Omental fat pad (tissue), 4 donors: ENCODE data around the gene ARHGAP45. TPM values are rescaled to one million over a fixed set of nuclear protein-coding genes. Genes with fewer than 3 reads are reported as not detected.

Source experiments
- ATAC-seq: fragments of 150-250 bp; one replicate; pipeline ENCODE4 v1.9.1; 2016; ENCODE audit warnings: mild to moderate bottlenecking, moderate library complexity; ENCODE audit not compliant: low FRiP score
- DNase-seq: peaks from one replicate; pipeline ENCODE4 v3.0.0-alpha.2; 2019; ENCODE audit warnings: low spot score
- CTCF ChIP-seq, 3 donors: fragments of 450-650 bp; IDR thresholded peaks; one replicate each; pipeline ENCODE4 v1.5.1; 2016 to 2017; ENCODE audit warnings: antibody characterized with exemption in 3 of 3, mild to moderate bottlenecking in 3 of 3, moderate library complexity in 2 of 3
- total RNA-seq, 4 donors: library from RNA; depleted of rRNA; stranded (reverse); fragments of >200 nt; gene quantifications; one replicate each; pipeline ENCODE4 v1.1.0, GENCODE V29; 2016

ARHGAP45 gene
- total RNA-seq, 4 donors from 2014 or later = 21.4 to 97.6 (median 36.3) TPM

GRCh38 chr19:1107661-1108261 is 40.8 kb downstream of the ARHGAP45 start:
- DNase-seq (no peak), ATAC-seq (no peak)
- TF ChIP-seq CTCF (IDR thresholded peaks at IDR 0.05) = no peak

DNA sequence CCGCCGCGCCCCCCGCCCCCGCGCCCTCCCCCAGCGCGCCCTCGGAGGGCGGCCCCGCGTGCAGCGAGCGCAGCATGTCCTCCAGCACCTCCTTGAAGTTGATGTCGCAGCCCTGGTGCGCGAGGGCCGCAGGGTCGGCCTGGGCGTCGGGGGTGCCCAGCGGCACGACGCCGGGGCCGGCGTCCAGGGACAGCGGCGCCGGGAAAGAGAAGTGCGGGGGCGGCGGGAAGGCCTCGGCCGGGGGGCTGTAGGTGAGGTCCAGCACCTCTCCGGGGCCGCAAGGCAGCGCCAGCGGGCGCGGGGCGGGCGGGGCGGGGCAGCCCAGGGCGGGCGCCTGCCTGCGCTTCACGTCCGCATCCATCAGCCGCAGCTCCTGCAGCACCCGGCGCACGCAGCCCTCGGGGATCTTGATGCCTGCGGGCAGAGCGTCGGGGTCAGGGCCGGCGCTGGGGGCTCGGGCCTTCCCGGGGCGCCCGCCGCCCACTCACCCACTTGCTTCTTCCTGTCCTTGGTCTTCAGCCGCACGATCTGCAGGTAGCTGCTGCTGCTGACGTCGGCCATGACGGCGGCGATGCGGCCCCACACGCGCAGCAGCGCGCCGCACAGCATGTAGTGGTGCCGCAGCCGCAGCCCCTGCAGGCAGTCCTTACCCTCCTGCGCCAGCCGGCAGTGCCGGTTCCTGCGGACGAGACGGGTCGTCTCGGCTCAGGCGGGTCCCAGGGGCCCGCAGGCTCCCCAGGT is 41.5 kb downstream of the ARHGAP45 start:
- no peak for ATAC-seq
- no peak for DNase-seq
- TF ChIP-seq CTCF (IDR thresholded peaks at IDR 0.05) = no peak

DNA sequence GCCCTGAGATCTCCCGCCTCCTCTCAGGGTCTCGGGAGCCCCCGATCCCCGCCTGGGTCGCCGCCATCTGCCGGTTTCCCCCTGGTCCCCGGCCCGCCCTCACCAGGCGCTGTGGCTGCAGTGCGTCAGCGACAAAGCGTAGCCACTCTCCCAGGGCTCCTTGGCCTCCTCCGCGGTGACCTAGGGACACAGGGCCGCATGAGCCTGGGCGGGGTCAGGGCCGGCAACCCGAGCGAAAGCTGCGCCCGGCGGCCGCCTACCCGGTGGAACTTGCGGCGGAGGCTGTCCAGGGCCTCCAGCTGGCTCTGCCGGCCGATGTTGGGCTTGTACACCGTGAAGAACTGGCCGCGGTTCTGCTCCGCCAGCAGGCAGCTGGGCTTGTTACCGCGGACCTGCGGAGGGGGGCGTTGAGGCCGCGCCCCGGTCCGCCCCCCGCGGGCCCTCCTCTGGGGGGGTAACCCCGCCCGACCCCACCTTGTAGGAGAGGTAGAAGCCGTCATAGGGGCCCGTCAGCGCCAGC is 42.1 kb downstream of the ARHGAP45 start:
- DNase-seq = no peak
- no peak for TF ChIP-seq CTCF (IDR thresholded peaks at IDR 0.05)
- ATAC-seq = no peak

GRCh38 chr19:1109697-1110671 is 43.0 kb downstream of the ARHGAP45 start:
- ATAC-seq = no peak
- no peak for DNase-seq
- no peak for TF ChIP-seq CTCF (IDR thresholded peaks at IDR 0.05)

DNA sequence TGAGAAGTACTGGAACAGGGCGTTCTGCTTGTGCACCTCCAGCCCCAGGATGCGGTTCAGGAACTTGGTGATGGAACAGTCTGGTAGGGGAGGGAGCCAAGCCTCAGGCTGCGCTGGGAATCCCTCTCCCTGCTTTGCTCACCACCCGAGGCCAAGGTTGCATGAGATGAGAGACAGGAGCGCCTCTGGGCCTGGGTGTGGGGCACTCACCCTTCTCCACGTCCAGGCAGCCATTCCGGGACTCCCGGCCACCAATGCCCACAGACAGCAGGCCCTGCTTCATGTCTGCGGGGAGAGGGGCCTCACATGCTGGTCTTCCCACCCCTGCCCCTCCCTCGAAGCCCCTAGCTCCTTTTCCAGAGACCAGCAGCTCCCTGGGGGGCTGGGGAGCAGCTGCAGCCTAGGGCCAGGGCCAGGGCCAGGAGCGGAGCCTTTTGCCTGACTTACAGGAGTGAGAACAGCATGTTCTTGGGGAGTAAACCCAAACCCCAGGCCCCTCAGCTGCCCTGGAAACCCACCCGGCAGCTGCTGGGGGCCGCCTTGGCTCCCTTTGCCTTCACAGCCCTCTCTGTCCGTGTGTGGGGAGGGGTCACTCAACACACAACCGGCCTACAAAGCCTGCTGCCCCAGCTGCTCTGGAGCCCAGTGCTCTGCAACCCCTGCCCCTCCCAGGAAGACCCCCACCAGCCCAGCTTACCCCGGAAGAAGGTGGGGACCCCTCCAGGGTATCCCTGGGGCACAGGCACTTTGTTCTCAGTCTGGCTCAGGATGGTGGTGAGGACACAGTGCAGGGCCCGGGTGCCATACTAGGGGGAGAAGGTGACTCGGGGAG is 44.1 kb downstream of the ARHGAP45 start:
- ATAC-seq (no peak), DNase-seq (no peak)
- no peak for TF ChIP-seq CTCF (IDR thresholded peaks at IDR 0.05)

DNA sequence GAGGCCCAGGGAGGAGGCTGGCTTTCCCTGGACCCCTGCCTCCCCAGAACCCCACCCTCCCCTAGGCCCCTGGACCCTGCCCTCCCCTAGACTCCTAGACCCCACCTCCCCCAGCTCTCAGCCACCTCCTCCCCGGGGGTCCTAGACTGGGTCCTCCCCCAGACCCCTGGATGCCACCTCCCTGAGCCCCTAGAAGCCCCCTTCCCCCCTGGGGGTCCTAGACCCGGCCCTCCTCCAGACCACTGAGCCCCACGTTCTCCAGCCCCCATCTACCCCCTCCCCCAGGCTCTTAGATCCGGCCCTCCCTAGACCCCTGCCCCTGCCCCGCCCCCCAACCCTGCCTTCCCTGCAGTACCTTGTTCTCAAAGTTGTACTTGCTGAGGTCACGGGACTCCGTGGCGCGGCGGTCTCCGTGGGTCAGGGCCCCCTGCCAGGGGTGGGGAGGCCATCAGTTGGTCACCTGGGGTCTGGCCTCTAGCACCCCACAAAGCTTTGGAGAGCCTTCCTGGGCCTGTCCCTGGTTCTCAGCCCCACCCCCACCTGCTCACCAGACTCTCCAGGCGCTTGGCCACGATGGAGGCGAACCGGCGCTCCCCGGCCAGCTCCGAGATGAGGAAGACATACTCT is 44.8 kb downstream of the ARHGAP45 start:
- TF ChIP-seq CTCF (IDR thresholded peaks at IDR 0.05) = no peak
- no peak for DNase-seq
- no peak for ATAC-seq
